Measurements from ENCODE around the gene SH3RF3. TPM values are rescaled to one million over a fixed set of nuclear protein-coding genes. Genes with fewer than 3 reads are reported as not detected.

The SH3RF3 gene
- total and polyA plus RNA-seq, 5 donors from 2014 or later = 0.16 to 1.6 (median 0.76) TPM

DNA sequence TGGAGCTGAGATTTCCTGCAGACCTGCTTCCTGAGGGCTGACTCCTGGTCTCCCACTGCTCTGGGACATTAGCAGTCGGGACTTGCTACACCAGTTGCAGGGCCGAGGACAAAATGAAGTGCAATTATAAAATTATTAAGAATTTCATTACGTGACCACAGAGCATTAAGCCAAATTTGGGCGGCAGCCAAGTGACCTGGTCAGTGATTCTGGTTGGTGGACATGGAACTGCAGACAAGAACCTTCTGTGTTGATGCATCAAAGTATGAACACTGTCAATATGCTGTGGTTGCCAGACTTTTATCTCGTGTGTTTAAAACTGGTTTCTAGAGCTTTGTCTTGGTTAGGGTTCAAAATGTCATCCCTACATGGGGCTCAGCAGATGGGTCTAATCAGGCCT, 24.8 kb downstream of the SH3RF3 start:
- Histone ChIP-seq H3K27ac (ENCODE audit: insufficient read depth, low read length, poor library complexity, severe bottlenecking) (no peak overlapping the region), H3K27me3 (ENCODE audit: control insufficient read depth, insufficient read depth, low read length) (no peaks in the 10 kb centered on the region), H3K36me3 (ENCODE audit: control insufficient read depth, insufficient read depth, low read length) (no peaks in the 10 kb centered on the region), H3K4me3 (ENCODE audit: low read depth, low read length) (no peak overlapping the region), H3K4me1 (ENCODE audit: control insufficient read depth, insufficient read depth, low read length, poor library complexity, severe bottlenecking) (no peaks in the 10 kb centered on the region), H3K9me3 (ENCODE audit: control insufficient read depth in 2 of 2, low read length in 2 of 2) (no peaks in the 10 kb centered on the region)
- Mint-ChIP-seq H3K4me1 (peaks cover 0 to 54% (median 12%) of the 10 kb centered on the region in 4 donors), H3K4me3 (peak overlapping the region in 1 of 4 donors; percentile 35), H3K9me3 (no peaks in the 10 kb centered on the region), H3K27me3 (peaks cover 13% of the 10 kb centered on the region), H3K27ac (no peak overlapping the region), H3K36me3 (no peaks in the 10 kb centered on the region)
- no peak for ATAC-seq (ENCODE audit: low read depth in 2 of 2)
- DNase-seq = no peak

DNA sequence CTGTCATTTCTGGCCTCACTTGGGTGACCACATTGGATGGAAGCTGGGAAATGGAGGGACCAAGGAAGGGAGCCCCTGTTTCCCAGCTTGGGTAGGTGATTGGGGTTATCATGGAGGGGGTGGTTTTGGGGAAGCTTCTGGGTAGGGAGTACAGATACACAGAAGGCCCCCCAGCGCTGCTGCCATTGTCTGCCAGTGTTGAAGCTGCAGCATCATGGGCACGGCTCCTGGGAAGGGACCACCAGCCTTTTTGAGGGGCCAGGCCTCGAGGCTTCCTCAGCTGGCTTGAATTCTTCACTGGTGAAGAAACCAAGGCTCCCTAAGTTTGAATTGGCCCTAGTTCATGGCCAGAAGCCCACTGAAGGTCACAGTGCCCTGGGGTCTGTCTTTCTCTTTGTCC, 25.2 kb downstream of the SH3RF3 start:
- DNase-seq = no peak
- Mint-ChIP-seq H3K4me3 (peak overlapping the region in 1 of 4 donors; percentile 35), H3K27ac (no peak overlapping the region), H3K36me3 (no peaks in the 10 kb centered on the region), H3K9me3 (no peaks in the 10 kb centered on the region), H3K4me1 (peaks cover 0 to 50% (median 12%) of the 10 kb centered on the region in 4 donors), H3K27me3 (peaks cover 11% of the 10 kb centered on the region)
- no peak overlapping the region for H3K4me3 ChIP-seq (ENCODE audit: low read depth, low read length)
- H3K36me3 ChIP-seq (ENCODE audit: control insufficient read depth, insufficient read depth, low read length) = no peaks in the 10 kb centered on the region
- ATAC-seq (ENCODE audit: low read depth in 2 of 2) = no peak
- no peak overlapping the region for H3K27ac ChIP-seq (ENCODE audit: insufficient read depth, low read length, poor library complexity, severe bottlenecking)
- no peaks in the 10 kb centered on the region for H3K4me1 ChIP-seq (ENCODE audit: control insufficient read depth, insufficient read depth, low read length, poor library complexity, severe bottlenecking)
- no peaks in the 10 kb centered on the region for H3K27me3 ChIP-seq (ENCODE audit: control insufficient read depth, insufficient read depth, low read length)
- H3K9me3 ChIP-seq (ENCODE audit: control insufficient read depth in 2 of 2, low read length in 2 of 2) = no peaks in the 10 kb centered on the region

DNA sequence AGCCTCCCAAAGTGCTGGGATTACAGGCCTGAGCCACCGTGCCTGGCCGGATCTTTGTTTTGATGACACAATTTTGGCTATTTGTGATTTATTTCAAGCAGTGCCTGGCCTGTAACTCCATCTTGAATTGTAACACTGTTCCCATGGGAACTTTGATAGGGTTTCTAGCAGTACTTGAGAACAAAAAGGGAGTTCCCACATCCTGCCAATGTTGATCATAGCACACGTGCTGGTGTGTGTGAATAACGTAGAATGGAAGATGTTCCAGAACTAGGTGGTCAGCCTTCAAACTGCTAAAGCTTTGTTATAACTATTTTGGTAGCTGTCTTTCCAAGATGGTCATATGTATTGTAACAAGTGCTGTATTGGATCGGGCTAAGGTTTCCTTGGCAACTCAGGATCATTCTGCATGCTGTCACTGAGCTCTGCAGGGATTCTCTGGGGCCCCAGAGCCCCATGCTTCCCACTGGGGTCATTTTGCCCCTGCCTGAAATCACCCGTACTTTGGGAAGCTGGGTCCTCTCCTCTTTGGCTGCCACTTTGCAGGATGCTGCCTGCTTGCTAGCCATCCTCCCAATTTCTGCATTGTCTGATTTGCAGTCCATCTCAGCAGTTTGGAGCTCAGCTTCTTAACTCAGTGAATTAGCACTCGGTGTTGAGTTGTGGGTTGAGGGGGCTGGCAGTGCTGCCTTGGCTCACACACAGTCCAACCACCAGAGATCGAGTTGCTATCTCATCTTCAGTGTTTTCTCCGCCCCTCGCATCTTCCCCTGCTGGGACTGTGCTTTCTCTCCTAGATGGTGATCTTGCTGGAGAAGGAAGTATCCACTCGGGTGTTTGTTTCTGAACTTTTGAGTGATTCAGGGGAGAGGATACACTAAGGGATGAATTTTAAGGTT, 26.8 kb downstream of the SH3RF3 start:
- no peaks in the 10 kb centered on the region for H3K36me3 Mint-ChIP-seq
- ATAC-seq (ENCODE audit: low read depth in 2 of 2) (no peak), DNase-seq (no peak)
- H3K27ac Mint-ChIP-seq = peak overlapping the region in 1 of 3 donors; percentile 2
- no peaks in the 10 kb centered on the region for H3K36me3 ChIP-seq (ENCODE audit: control insufficient read depth, insufficient read depth, low read length)
- H3K4me3 ChIP-seq (ENCODE audit: low read depth, low read length) = no peak overlapping the region
- peaks cover 11% of the 10 kb centered on the region for H3K27me3 Mint-ChIP-seq
- H3K27me3 ChIP-seq (ENCODE audit: control insufficient read depth, insufficient read depth, low read length) = no peaks in the 10 kb centered on the region
- H3K9me3 Mint-ChIP-seq = no peaks in the 10 kb centered on the region
- H3K4me1 Mint-ChIP-seq = peaks cover 0 to 41% (median 7%) of the 10 kb centered on the region in 4 donors
- H3K4me1 ChIP-seq (ENCODE audit: control insufficient read depth, insufficient read depth, low read length, poor library complexity, severe bottlenecking) = no peaks in the 10 kb centered on the region
- no peak overlapping the region for H3K27ac ChIP-seq (ENCODE audit: insufficient read depth, low read length, poor library complexity, severe bottlenecking)
- H3K9me3 ChIP-seq (ENCODE audit: control insufficient read depth in 2 of 2, low read length in 2 of 2) = no peaks in the 10 kb centered on the region
- no peak overlapping the region for H3K4me3 Mint-ChIP-seq

DNA sequence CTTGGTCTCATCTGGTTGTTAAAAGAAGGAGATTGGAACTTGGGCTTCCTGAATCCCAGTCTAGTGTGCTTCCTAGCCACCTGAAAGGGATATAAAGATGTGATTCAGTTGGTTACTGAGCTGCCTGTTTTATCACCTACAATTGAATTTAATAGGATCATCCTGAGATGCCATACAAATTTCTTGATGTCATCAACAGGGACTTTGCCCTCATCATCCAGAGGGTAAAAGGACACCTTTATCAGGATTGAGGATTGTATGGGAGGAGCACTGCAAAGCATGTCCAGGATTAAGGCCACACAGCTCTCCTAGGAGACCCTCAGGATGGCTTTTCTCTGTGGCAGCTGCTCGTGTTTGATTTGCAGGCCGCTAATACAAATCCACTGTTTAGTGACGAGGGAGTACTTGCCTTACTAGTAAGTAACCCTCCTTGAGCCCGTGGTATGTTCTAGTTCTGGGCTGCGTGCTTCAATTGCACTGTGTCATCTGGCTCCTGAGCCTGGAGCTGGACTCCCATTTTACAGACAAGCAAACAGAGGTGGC, 28.6 kb downstream of the SH3RF3 start:
- Histone ChIP-seq H3K27ac (ENCODE audit: insufficient read depth, low read length, poor library complexity, severe bottlenecking) (no peak overlapping the region), H3K4me3 (ENCODE audit: low read depth, low read length) (no peak overlapping the region), H3K27me3 (ENCODE audit: control insufficient read depth, insufficient read depth, low read length) (no peaks in the 10 kb centered on the region), H3K4me1 (ENCODE audit: control insufficient read depth, insufficient read depth, low read length, poor library complexity, severe bottlenecking) (no peaks in the 10 kb centered on the region), H3K9me3 (ENCODE audit: control insufficient read depth in 2 of 2, low read length in 2 of 2) (no peaks in the 10 kb centered on the region), H3K36me3 (ENCODE audit: control insufficient read depth, insufficient read depth, low read length) (no peaks in the 10 kb centered on the region)
- Mint-ChIP-seq H3K27me3 (peaks cover 11% of the 10 kb centered on the region), H3K4me3 (no peak overlapping the region), H3K36me3 (no peaks in the 10 kb centered on the region), H3K27ac (no peak overlapping the region), H3K9me3 (peaks cover 0 to 2% (median 0%) of the 10 kb centered on the region in 7 donors), H3K4me1 (peaks cover 0 to 43% (median 11%) of the 10 kb centered on the region in 4 donors)
- DNase-seq (no peak), ATAC-seq (ENCODE audit: low read depth in 2 of 2) (no peak)

DNA sequence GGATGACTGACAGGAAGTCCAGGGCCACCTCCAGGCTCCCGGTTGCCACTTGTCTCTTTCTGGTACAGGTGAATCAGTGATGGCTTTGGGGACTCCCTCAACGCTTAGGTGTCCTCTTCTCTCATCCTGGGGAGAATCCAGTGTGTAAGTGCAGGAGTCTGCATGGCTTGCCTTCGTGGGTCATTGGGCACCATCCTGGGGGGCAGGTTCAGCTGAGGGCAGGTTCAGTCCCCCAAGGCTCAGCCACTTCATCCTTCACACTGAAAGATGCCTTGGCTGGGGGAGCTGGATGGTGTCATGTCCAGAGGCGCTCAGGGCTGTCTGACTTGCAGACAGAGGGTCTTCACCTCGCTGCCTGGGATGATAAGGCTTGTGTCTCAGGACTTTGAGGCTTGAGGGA, 29.2 kb downstream of the SH3RF3 start:
- no peaks in the 10 kb centered on the region for H3K4me1 ChIP-seq (ENCODE audit: control insufficient read depth, insufficient read depth, low read length, poor library complexity, severe bottlenecking)
- H3K4me3 Mint-ChIP-seq = no peak overlapping the region
- no peak overlapping the region for H3K4me3 ChIP-seq (ENCODE audit: low read depth, low read length)
- H3K4me1 Mint-ChIP-seq = peaks cover 0 to 43% (median 9%) of the 10 kb centered on the region in 4 donors
- no peak overlapping the region for H3K27ac ChIP-seq (ENCODE audit: insufficient read depth, low read length, poor library complexity, severe bottlenecking)
- no peak for DNase-seq
- no peaks in the 10 kb centered on the region for H3K36me3 Mint-ChIP-seq
- H3K27me3 ChIP-seq (ENCODE audit: control insufficient read depth, insufficient read depth, low read length) = no peaks in the 10 kb centered on the region
- ATAC-seq (ENCODE audit: low read depth in 2 of 2) = no peak
- H3K9me3 ChIP-seq (ENCODE audit: control insufficient read depth in 2 of 2, low read length in 2 of 2) = no peaks in the 10 kb centered on the region
- no peak overlapping the region for H3K27ac Mint-ChIP-seq
- peaks cover 7% of the 10 kb centered on the region for H3K27me3 Mint-ChIP-seq
- peaks cover 0 to 2% (median 0%) of the 10 kb centered on the region in 7 donors for H3K9me3 Mint-ChIP-seq
- H3K36me3 ChIP-seq (ENCODE audit: control insufficient read depth, insufficient read depth, low read length) = no peaks in the 10 kb centered on the region

- Histone ChIP-seq H3K36me3 (ENCODE audit: control insufficient read depth, insufficient read depth, low read length) (no peaks in the 10 kb centered on the region), H3K27me3 (ENCODE audit: control insufficient read depth, insufficient read depth, low read length) (no peaks in the 10 kb centered on the region), H3K4me1 (ENCODE audit: control insufficient read depth, insufficient read depth, low read length, poor library complexity, severe bottlenecking) (no peaks in the 10 kb centered on the region), H3K4me3 (ENCODE audit: low read depth, low read length) (no peak overlapping the region), H3K27ac (ENCODE audit: insufficient read depth, low read length, poor library complexity, severe bottlenecking) (no peak overlapping the region), H3K9me3 (ENCODE audit: control insufficient read depth in 2 of 2, low read length in 2 of 2) (no peaks in the 10 kb centered on the region)
- H3K4me3 Mint-ChIP-seq = no peak overlapping the region
- H3K27ac Mint-ChIP-seq = no peak overlapping the region
- no peak for ATAC-seq (ENCODE audit: low read depth in 2 of 2)
- DNase-seq = no peak
- H3K9me3 Mint-ChIP-seq = peaks cover 0 to 4% (median 0%) of the 10 kb centered on the region in 7 donors
- H3K36me3 Mint-ChIP-seq = no peaks in the 10 kb centered on the region
- peaks cover 0 to 48% (median 10%) of the 10 kb centered on the region in 4 donors for H3K4me1 Mint-ChIP-seq
- H3K27me3 Mint-ChIP-seq = peaks cover 7% of the 10 kb centered on the region
These were observed 30.1 kb downstream of the SH3RF3 start for GRCh38 chr2:109159096-109159495.

DNA sequence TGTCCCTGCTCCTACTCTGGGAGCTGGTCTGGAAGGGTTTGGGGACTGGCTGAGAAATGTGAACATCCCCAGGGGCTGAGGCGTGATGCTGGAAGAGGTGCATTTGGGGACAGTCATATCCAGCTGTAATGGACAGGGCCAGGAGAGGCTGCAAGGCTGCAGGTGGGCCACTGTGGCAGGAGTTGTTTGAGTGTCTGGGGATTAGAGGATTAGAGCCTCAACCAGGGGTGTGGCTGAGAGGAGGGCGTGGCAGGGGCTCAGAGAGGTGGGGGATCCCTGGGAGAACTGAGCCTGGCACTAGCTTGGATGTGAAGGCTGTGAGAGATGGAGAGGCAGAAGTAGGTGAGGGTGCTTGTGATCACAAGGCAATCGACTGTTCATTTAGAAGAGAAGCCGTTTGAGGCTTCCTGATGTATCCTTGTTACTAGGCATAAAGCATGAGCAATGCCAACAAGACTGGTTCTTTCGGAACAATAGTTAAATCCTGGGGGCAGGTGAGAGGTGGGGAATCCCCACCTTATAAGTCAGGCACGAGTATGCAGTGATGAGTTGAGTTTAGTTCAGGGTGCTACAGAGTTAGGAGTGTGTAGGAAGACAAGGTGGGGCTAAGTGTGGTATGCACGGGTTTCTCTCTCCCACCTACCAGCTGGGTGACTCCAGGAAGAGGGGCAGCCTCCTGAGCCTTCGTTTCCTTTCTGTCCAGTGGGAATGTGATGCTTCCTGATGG, 31.9 kb downstream of the SH3RF3 start:
- DNase-seq = no peak
- H3K4me1 Mint-ChIP-seq = peaks cover 0 to 43% (median 11%) of the 10 kb centered on the region in 4 donors
- peaks cover 0 to 4% (median 0%) of the 10 kb centered on the region in 7 donors for H3K9me3 Mint-ChIP-seq
- Histone ChIP-seq H3K27me3 (ENCODE audit: control insufficient read depth, insufficient read depth, low read length) (no peaks in the 10 kb centered on the region), H3K4me1 (ENCODE audit: control insufficient read depth, insufficient read depth, low read length, poor library complexity, severe bottlenecking) (no peaks in the 10 kb centered on the region), H3K4me3 (ENCODE audit: low read depth, low read length) (no peak overlapping the region), H3K36me3 (ENCODE audit: control insufficient read depth, insufficient read depth, low read length) (no peaks in the 10 kb centered on the region), H3K27ac (ENCODE audit: insufficient read depth, low read length, poor library complexity, severe bottlenecking) (no peak overlapping the region), H3K9me3 (ENCODE audit: control insufficient read depth in 2 of 2, low read length in 2 of 2) (no peaks in the 10 kb centered on the region)
- H3K27me3 Mint-ChIP-seq = peaks cover 9% of the 10 kb centered on the region
- H3K36me3 Mint-ChIP-seq = no peaks in the 10 kb centered on the region
- H3K4me3 Mint-ChIP-seq = no peak overlapping the region
- ATAC-seq (ENCODE audit: low read depth in 2 of 2) = no peak
- peak overlapping the region in 2 of 3 donors; percentile 27 to 44 for H3K27ac Mint-ChIP-seq
